Hematopoietic multipotent progenitor cell (in vitro differentiated cells): ENCODE results near the gene STAB2. TPM values are rescaled to one million over a fixed set of nuclear protein-coding genes. Genes with fewer than 3 reads are reported as not detected.
"Not testable (repeated sequence)": the region's sequence is repeated elsewhere in the genome, so short reads cannot be mapped to it uniquely, and the experiment has no call there.

Experiments used
- DNase-seq, 3 donors: peaks; one replicate each; pipeline ENCODE4 v3.0.0-alpha.2; 2011 to 2015; ENCODE audit warnings: low read depth in 2 of 3, low spot score in 2 of 3
- total RNA-seq: library from RNA; depleted of rRNA; stranded (reverse); fragments of >200 nt; gene quantifications from one replicate; pipeline ENCODE4 v1.2.3, GENCODE V29; 2012

STAB2 gene
- total RNA-seq, 1 donor: not detected

- no peak for DNase-seq
Measured at GRCh38 chr12:103645202-103645601, 58.1 kb downstream of the STAB2 start.

GRCh38 chr12:103647267-103647666, 60.2 kb downstream of the STAB2 start:
- no peak for DNase-seq

GRCh38 chr12:103652808-103653207, 65.7 kb downstream of the STAB2 start:
- DNase-seq: no peak

GRCh38 chr12:103653568-103654173, 66.6 kb downstream of the STAB2 start:
- not testable (repeated sequence) for DNase-seq

GRCh38 chr12:103654816-103655215, 67.7 kb downstream of the STAB2 start:
- no peak for DNase-seq

GRCh38 chr12:103656291-103656690, 69.2 kb downstream of the STAB2 start:
- DNase-seq: no peak

- DNase-seq: no peak
Measured at GRCh38 chr12:103657331-103657730, 70.3 kb downstream of the STAB2 start.

- DNase-seq: no peak
Measured at GRCh38 chr12:103664626-103665025, 77.6 kb downstream of the STAB2 start.

- DNase-seq: no peak
Measured at GRCh38 chr12:103665971-103666370, 78.9 kb downstream of the STAB2 start.

- DNase-seq: no peak
Measured at GRCh38 chr12:103667125-103667524, 80.1 kb downstream of the STAB2 start.

- no peak for DNase-seq
Measured at GRCh38 chr12:103668520-103668919, 81.4 kb downstream of the STAB2 start.

- no peak for DNase-seq
Measured at GRCh38 chr12:103671367-103671766, 84.3 kb downstream of the STAB2 start.

GRCh38 chr12:103672401-103673119, 85.5 kb downstream of the STAB2 start:
- no peak for DNase-seq

- no peak for DNase-seq
Measured at GRCh38 chr12:103673487-103673886, 86.4 kb downstream of the STAB2 start.

- DNase-seq: no peak
Measured at GRCh38 chr12:103673891-103674375, 86.9 kb downstream of the STAB2 start.

GRCh38 chr12:103676893-103677292, 89.8 kb downstream of the STAB2 start:
- DNase-seq: no peak

- no peak for DNase-seq
Measured at GRCh38 chr12:103677341-103677740, 90.3 kb downstream of the STAB2 start.

- DNase-seq: no peak
Measured at GRCh38 chr12:103677905-103678304, 90.8 kb downstream of the STAB2 start.

- DNase-seq: no peak
Measured at GRCh38 chr12:103679421-103680170, 92.5 kb downstream of the STAB2 start.

GRCh38 chr12:103680591-103681141, 93.6 kb downstream of the STAB2 start:
- peak in 2 of 3 donors; percentile 29 to 40 for DNase-seq

GRCh38 chr12:103686026-103686425, 99.0 kb downstream of the STAB2 start:
- no peak for DNase-seq
